Measurements from ENCODE around the gene C1orf174.
"Not testable (repeated sequence)": the region's sequence is repeated elsewhere in the genome, so short reads cannot be mapped to it uniquely, and the experiment has no call there.

The C1orf174 gene

GRCh38 chr1:3925762-3926161, 25.7 kb upstream of the C1orf174 start:
- DNase-seq (ENCODE audit: low read depth) = no peak

- DNase-seq (ENCODE audit: low read depth) = no peak
Measured at GRCh38 chr1:3925256-3925655, 25.2 kb upstream of the C1orf174 start.

GRCh38 chr1:3924825-3925220, 24.8 kb upstream of the C1orf174 start:
- DNase-seq (ENCODE audit: low read depth) = no peak

GRCh38 chr1:3924186-3924824, 24.2 kb upstream of the C1orf174 start:
- no peak for DNase-seq (ENCODE audit: low read depth)

- DNase-seq (ENCODE audit: low read depth) = no peak
Measured at GRCh38 chr1:3923378-3924185, 23.5 kb upstream of the C1orf174 start.

- DNase-seq (ENCODE audit: low read depth) = no peak
Measured at GRCh38 chr1:3922851-3923250, 22.8 kb upstream of the C1orf174 start.

GRCh38 chr1:3922201-3922725, 22.2 kb upstream of the C1orf174 start:
- peak; percentile 10 for DNase-seq (ENCODE audit: low read depth)

GRCh38 chr1:3921765-3922164, 21.7 kb upstream of the C1orf174 start:
- no peak for DNase-seq (ENCODE audit: low read depth)

GRCh38 chr1:3919706-3920105, 19.6 kb upstream of the C1orf174 start:
- no peak for DNase-seq (ENCODE audit: low read depth)

GRCh38 chr1:3918966-3919611, 19.0 kb upstream of the C1orf174 start:
- DNase-seq (ENCODE audit: low read depth) = no peak

- not testable (repeated sequence) for DNase-seq (ENCODE audit: low read depth)
Measured at GRCh38 chr1:3918359-3918758, 18.3 kb upstream of the C1orf174 start.

GRCh38 chr1:3917761-3918160, 17.7 kb upstream of the C1orf174 start:
- no peak for DNase-seq (ENCODE audit: low read depth)

GRCh38 chr1:3915551-3916121, 15.6 kb upstream of the C1orf174 start:
- no peak for DNase-seq (ENCODE audit: low read depth)

- no peak for DNase-seq (ENCODE audit: low read depth)
Measured at GRCh38 chr1:3914911-3915310, 14.8 kb upstream of the C1orf174 start.

- DNase-seq (ENCODE audit: low read depth) = no peak
Measured at GRCh38 chr1:3914331-3914851, 14.3 kb upstream of the C1orf174 start.

GRCh38 chr1:3912809-3913685, 13.0 kb upstream of the C1orf174 start:
- no peak for DNase-seq (ENCODE audit: low read depth)

GRCh38 chr1:3911981-3912808, 12.1 kb upstream of the C1orf174 start:
- no peak for DNase-seq (ENCODE audit: low read depth)

GRCh38 chr1:3910857-3911845, 11.1 kb upstream of the C1orf174 start:
- peak; percentile 50 for DNase-seq (ENCODE audit: low read depth)

Measured in EH (cell line).